Skin of body (tissue), 2 donors: ENCODE results near the gene RAET1G. TPM values are rescaled to one million over a fixed set of nuclear protein-coding genes. Genes with fewer than 3 reads are reported as not detected.
A peak's percentile ranks its signal among the peaks of the same experiment; 100 is the strongest.
"Not testable (repeated sequence)": the region's sequence is repeated elsewhere in the genome, so short reads cannot be mapped to it uniquely, and the experiment has no call there.

Experiments used
- DNase-seq: peaks from one replicate; lab custom pipeline; 2025; lab: John Stamatoyannopoulos, UW
- total RNA-seq: library from RNA; depleted of rRNA; stranded (reverse); fragments of >200 nt; gene quantifications from one replicate; pipeline ENCODE4 v1.2.3, GENCODE V29; 2014

The RAET1G gene
- total RNA-seq, 1 donor from 2014 or later = 0.79 TPM

- no peak for DNase-seq
Observed at GRCh38 chr6:149897855-149898744, 24.8 kb downstream of the RAET1G start, which contains the start of gene RAET1E. Gene RAET1E, minus strand, starts transcription at chr6:149898113. Its CDS starts 7,212 bp downstream, at chr6:149890901.

GRCh38 chr6:149897015-149897697, 25.8 kb downstream of the RAET1G start:
- no peak for DNase-seq

- no peak for DNase-seq
Observed at GRCh38 chr6:149896491-149896890, 26.4 kb downstream of the RAET1G start.

GRCh38 chr6:149895833-149896271, 27.1 kb downstream of the RAET1G start:
- no peak for DNase-seq

- DNase-seq = peak; percentile 19
Observed at GRCh38 chr6:149895048-149895590, 27.8 kb downstream of the RAET1G start.

- not testable (repeated sequence) for DNase-seq
Observed at GRCh38 chr6:149891864-149892263, 31.1 kb downstream of the RAET1G start.

GRCh38 chr6:149891259-149891658, 31.7 kb downstream of the RAET1G start:
- no peak for DNase-seq

GRCh38 chr6:149890629-149891045, 32.3 kb downstream of the RAET1G start:
- no peak for DNase-seq

GRCh38 chr6:149889326-149889725, 33.6 kb downstream of the RAET1G start:
- DNase-seq = no peak

GRCh38 chr6:149888659-149889058, 34.3 kb downstream of the RAET1G start:
- DNase-seq = no peak

GRCh38 chr6:149888093-149888492, 34.8 kb downstream of the RAET1G start:
- no peak for DNase-seq

- DNase-seq = no peak
Observed at GRCh38 chr6:149887343-149887742, 35.6 kb downstream of the RAET1G start.

- DNase-seq = no peak
Observed at GRCh38 chr6:149885888-149886287, 37.0 kb downstream of the RAET1G start.

- DNase-seq = no peak
Observed at GRCh38 chr6:149884617-149885016, 38.3 kb downstream of the RAET1G start.

GRCh38 chr6:149884215-149884614, 38.7 kb downstream of the RAET1G start:
- no peak for DNase-seq

GRCh38 chr6:149881860-149882259, 41.1 kb downstream of the RAET1G start:
- DNase-seq = no peak

GRCh38 chr6:149881066-149881766, 41.7 kb downstream of the RAET1G start:
- no peak for DNase-seq

GRCh38 chr6:149877659-149878058, 45.3 kb downstream of the RAET1G start:
- no peak for DNase-seq

GRCh38 chr6:149876241-149876933, 46.5 kb downstream of the RAET1G start:
- no peak for DNase-seq

GRCh38 chr6:149872233-149872632, 50.7 kb downstream of the RAET1G start:
- DNase-seq = no peak

- no peak for DNase-seq
Observed at GRCh38 chr6:149871182-149871581, 51.7 kb downstream of the RAET1G start.
